Esophagus squamous epithelium (tissue), 4 donors: Measurements from ENCODE around the gene SYT2.

Experiments
- POLR2A ChIP-seq, 4 donors: fragments of 450-650 bp; IDR thresholded peaks; one replicate each; pipeline ENCODE4 v1.6.1; 2017; ENCODE audit warnings: antibody characterized with exemption in 4 of 4, mild to moderate bottlenecking in 4 of 4, moderate library complexity in 3 of 4
- TF ChIP-seq, protein P1 (sequence below), 6 experiments: fragments of 450-650 bp in 4 of 6; fragments of 200-600 bp in 2 of 6; sonication (generic) in 2 of 6; IDR thresholded peaks; one replicate each; pipeline ENCODE4 v1.5.1; 2016 to 2019; ENCODE audit warnings: antibody characterized with exemption in 6 of 6, mild to moderate bottlenecking in 4 of 6, moderate library complexity in 4 of 6

DNA sequence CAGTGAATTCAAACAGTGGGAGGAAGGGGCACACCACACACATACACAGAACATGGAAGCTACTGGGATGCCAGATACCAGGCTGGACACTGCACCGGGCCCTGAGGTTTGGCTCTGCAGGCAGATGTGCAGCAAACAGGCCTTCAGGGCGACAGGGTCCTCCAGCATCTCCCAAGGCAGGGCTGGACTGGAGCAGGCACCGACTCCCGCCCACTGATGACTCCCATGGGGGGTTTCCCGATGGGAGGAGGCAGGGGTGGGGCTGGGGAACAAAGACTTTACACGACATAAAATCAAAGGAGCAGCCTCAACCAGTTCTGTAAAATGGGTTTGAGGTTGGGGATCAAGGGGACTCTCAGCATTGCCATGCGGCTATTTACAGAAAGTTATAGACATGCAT is 118.1 kb downstream of the SYT2 start:
- TF ChIP-seq, protein P1, sequence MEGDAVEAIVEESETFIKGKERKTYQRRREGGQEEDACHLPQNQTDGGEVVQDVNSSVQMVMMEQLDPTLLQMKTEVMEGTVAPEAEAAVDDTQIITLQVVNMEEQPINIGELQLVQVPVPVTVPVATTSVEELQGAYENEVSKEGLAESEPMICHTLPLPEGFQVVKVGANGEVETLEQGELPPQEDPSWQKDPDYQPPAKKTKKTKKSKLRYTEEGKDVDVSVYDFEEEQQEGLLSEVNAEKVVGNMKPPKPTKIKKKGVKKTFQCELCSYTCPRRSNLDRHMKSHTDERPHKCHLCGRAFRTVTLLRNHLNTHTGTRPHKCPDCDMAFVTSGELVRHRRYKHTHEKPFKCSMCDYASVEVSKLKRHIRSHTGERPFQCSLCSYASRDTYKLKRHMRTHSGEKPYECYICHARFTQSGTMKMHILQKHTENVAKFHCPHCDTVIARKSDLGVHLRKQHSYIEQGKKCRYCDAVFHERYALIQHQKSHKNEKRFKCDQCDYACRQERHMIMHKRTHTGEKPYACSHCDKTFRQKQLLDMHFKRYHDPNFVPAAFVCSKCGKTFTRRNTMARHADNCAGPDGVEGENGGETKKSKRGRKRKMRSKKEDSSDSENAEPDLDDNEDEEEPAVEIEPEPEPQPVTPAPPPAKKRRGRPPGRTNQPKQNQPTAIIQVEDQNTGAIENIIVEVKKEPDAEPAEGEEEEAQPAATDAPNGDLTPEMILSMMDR (IDR thresholded peaks at IDR 0.05) = no peak
- no peak for TF ChIP-seq POLR2A (IDR thresholded peaks at IDR 0.05)
